Measurements from ENCODE around the gene ATXN1. TPM values are rescaled to one million over a fixed set of nuclear protein-coding genes. Genes with fewer than 3 reads are reported as not detected.

The ATXN1 gene
- total RNA-seq, 1 experiment from 2014 or later: 35.4 TPM

DNA sequence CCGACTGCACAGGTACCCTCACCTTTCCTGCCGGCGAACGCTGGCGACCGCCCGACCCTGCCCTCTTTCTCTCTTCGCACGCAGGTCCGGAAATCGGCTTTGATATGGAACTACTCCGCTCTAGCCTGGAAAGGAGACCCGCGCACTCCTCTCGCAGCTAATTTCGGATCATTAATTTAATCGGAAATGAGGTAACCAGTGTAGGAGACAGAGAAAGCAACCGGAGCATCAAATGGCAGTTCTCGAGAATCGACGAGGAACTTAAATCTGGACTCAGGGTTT lies 949 bp upstream of the ATXN1 start:
- peak; percentile 72 for DNase-seq (ENCODE audit: low read depth)

DNA sequence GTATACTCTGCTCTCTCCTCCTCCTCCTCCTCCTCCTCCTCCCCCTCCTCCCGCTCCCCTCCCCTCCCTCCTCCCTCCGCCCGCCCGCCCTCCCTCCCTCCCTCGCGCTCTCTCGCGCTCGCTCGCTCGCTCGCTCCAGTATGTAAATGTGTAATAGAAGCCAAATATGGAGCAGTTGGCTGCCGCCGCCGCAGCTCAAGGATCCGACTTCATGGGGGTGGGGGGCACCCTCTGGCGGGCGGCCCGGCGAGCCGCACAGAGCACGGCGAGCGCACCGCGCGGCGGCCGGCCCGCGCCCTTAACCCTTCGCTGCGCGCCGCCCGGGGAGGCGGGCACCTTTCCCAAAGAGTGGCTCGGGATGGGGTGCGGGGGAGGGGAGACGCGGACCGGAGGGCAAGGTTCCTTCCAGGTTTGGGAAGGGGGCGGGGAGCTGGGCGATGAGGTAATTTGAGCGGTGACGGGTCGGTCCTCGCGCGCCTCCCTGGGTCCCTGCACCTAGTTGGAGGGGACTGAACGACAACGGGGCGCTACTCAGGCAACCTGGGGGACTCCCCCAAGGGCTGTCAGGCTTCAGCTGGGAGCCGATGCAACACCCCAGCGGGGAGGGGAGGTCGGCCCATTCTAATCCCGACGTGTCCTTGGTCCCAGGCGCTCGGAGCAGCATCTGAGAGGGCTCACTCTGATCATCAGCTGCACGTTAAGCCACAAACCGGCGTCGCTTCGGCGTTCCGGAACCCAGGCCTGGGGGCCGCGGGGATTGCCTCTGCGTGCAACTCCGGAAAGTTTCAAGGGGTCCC lies 409 bp upstream of the ATXN1 start:
- peak; percentile 95 for DNase-seq (ENCODE audit: low read depth)

DNA sequence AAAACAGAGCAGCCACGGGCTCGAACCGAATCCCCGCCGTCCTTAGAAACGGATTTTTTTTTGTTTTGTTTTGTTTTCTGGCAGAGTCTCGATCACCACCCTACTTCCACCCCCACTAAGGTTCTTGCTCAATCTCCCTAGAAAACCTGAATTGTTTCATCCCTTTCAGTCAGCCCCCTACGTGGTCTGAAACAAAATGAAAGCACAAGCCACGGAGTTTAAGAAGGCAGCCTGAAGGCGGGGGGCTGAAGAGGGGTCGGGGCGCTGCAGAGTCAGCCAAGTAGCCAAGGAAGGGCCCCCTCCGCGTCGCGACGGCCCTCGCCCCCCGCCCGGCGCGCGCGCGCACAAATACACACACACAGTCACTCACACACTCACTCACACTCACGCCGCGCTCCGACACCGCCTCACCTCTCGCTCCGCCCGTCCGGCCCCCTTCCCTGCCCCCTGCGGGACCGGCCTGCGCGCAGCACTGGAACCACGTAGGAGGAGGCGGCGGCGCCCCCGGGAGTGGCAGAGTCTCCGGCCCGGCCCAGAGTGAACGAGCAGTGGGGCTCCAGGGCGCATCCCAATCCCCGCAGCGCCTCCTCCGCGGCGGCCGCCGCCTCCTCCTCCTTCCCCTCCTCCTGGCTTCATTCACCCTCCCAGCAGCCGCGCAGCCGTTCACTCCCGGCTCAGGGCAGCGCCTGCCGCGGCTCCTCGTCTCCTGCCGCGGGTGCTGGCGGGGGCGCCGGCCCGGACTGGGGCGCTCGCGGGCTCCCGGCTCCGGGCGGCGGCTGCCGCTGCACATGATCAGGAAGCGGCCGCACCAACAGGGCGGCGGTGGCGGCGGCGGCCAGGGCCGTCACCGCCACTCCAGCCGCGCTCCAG lies 1.4 kb downstream of the ATXN1 start:
- DNase-seq (ENCODE audit: low read depth): peak; percentile 89

DNA sequence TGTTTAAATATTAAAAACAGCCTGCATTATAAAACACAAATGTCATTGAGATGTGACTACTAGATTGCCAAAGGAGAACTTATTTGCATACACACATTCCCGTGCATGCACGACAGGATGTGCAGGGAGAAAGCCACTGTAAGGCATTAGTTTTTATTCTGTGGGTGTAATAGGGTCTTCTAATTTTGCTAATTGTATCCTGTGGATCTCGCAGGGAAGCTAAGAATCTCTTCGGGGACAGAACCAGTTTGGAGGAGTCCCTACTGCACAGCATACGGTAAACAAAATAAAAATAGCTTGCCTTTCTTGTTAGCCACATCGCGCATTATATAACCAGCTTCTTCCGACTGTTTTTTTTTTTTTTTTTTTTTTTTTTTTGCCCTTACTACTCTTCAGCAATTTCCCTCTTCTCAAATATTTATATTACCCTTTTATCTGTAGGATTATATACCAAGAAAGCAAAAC lies 2.0 kb downstream of the ATXN1 start:
- DNase-seq (ENCODE audit: low read depth): peak; percentile 68

DNA sequence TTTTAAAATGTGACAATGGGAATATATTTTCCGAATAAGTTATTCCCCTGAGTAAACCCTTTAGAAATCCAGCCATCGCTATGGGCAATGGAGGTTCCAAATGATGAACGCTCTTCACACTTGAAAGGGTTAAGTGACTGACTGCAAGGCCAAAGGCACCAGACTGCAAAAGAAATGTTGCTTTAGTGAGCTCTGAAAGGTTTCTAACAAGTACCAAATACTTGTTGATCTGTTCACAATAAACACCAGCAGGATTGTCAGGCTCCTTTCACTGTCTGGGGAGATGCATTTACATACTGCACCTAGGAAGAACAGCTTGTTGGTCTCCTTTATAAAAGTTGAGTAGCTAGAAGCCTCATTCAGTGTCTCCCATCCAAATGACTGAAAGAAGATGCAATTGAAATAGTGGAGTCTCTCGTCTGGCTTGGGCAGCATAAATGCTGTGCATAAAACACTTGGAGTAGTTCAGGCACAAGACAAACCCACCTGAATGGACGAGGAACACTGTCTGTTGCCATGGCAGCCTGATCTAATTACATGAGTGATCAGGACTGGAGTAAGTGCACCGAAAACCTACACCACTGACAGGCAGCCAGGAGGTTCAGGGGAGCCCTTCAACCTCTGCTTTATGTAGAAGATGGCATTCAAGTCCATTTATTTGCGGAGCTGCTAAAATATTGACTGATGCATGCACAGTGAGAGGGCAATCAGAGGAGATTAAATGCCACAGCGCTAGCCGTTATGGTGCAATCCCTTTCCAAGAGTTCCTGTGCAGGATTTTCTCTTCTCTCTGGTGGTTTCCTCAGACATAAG lies 2.9 kb downstream of the ATXN1 start:
- peak; percentile 72 for DNase-seq (ENCODE audit: low read depth)

DNA sequence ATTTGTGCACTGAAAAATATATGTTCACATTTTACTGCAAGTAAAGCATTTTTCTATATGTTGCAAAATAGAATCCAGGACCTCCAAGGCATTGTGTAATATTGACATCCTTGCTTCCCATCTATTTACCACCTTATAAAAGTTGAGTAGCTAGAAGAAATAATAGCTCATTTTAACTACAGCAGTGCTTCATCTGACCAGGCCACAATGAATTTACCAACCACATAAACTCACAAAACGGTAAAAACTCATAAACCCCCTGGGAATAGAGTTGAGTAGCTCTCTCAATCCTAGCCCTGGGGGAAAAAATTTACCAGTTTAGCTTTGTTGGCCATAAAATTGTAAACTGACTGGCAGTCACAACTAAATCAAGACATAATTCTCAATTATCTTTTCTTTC lies 3.9 kb downstream of the ATXN1 start:
- DNase-seq (ENCODE audit: low read depth): peak; percentile 80

DNA sequence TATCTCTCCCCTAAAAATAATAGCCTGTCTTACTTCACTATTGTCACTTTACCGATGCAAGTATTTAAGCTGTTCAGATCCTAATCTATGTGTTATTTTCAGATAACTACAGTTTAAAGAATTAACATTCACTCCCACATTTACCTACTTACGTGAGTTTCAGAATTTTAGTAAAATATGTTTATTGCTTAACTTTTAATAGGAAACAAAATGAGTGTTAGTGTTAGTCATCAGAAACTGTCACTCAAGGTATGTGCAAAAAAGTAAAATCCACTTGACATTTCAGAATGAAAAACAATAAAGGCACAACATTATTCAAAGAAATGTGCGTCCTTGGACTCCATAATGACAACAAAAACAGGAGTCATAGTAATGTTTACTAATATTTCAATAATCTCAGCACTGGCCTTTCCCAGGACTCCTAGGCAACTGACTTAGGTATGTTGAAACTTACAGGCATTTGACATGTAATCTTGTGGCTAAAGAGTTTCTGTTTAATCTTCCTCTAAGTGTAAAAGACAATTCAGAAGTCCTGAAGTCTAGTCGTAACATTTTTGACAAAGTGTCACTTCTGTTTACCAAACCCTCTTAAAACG lies 4.5 kb downstream of the ATXN1 start:
- DNase-seq (ENCODE audit: low read depth): peak; percentile 59

DNA sequence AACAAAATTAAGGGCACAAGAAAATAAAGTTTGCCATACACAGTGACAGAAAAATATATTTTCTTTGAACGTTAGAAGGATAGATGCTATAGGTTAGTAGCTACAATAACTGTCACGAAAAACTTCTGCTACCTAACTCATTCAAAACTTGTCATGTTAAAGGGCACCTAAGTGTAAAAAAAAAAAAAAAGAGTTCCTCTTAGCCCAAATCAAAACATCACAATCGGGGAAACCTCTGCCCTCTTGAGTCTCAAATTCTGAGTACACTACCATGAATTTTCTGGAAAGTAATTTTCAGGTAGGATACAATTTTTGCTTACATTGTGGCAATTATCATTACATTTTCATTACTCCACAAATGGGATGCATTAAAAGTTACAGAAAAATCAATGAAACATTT lies 5.7 kb downstream of the ATXN1 start:
- DNase-seq (ENCODE audit: low read depth): no peak

DNA sequence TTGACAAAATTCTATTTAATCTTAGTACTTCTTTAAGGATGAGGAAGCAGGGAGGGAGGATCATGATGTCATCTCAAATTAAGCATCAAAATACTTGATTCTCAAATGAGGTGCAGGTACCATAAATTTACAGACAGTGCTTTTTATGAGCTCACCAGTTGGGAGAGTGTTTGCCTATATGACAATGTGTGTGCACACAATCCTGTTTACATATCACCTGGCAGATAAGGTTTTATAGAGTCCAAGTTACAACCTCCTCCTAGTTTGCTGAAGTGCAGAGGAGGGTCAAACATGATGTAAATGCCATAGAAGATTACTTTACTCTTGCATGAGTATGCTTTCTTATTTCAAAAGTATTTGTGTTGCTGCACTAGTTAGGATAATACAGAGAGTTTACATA lies 6.4 kb downstream of the ATXN1 start:
- DNase-seq (ENCODE audit: low read depth): no peak

DNA sequence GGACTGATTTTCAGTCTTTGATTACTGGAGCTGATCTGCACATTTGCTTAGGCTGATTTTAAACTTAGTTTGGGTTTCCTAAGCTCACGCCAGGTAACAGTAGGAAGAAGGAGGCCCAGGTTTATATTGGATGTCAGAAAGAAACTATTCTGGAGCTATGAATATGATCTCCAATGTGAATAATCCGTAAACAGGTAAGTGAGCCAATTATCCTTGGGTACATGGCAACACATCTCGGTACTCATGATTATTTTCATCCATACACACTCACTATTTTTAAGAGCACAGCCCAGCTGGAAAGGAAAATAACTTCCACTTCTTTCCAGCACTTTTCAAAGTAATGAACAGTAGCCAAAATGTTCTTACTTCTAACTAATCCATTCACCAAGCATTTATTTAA lies 7.0 kb downstream of the ATXN1 start:
- no peak for DNase-seq (ENCODE audit: low read depth)

DNA sequence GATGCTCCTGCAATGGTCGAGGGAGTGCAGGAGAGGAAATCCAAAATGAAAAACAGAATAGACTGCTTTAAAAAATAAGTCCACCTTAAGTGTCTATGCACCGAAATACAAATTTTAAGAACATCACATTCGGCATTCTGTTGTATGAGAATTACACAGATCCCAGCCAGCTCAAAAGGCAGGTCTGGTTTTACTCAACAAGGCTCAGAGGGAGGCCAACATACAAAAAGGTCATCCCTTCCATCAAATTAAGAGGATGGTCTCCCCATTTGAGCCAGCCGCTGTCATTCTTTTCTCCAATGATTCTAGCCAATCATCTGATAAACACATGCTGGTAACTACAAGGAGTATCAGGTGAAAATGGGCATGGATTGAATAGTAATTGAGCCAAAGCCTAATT lies 7.9 kb downstream of the ATXN1 start:
- no peak for DNase-seq (ENCODE audit: low read depth)

DNA sequence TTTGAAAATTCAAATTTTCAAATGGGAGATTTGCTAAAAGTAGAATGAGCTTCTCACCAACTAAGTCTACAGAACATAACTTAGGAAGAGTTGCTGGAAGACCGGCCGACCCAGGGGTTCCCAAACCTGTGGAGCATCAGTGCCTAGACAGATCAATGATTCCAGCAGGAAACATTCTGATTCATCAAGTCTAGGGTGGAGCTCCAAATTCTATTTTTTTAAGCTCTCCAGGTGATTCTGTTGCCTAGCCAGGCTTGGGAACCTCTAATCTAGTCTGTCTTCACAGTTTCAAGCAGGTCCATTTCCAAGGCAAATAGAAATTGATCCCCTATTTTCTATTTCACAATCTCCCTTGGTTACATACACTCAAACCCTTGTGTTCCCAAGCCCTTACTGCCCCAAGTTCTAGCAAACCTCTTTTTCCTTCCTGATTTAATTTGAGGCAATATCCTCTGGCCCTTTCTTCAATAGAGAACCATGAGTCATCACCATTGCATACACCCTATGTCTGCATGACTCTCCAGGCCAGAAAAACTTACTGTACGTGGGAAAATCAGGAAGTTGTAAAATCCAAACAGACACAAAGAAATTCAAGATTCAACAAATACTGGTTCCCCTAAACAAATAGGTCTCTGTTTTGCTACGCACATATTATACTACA lies 8.9 kb downstream of the ATXN1 start:
- DNase-seq (ENCODE audit: low read depth): peak; percentile 97

DNA sequence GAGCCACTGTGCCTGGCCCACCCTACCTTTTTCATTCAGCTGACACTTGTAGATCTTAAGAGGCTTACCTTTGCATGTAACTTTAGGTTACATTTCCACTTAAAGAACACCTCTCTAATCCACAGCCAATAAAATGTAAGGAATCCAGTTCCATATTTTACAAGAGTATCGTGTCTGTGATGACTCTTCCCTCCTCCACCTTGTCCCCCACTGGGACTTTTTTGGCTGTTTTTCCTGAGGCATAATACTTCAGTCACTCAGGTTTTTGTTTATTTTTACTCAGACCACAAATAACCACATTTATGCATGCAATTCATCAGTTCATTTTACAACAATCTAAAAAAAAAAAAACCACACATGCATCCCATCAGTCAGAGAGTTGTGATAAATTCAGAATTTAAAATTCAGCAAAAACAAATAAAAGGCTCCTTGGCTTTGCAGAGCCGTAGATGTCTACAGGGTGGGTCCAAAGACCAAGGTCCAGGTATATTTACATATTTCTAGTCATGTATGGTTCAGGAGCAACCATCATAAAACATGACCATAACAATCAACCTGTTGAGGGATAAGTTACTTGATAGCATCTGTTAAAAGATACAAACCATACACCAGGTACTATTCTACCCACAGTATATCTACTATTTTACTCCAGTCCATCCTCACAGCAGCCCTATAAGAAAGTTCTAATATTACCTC lies 9.9 kb downstream of the ATXN1 start:
- peak; percentile 97 for DNase-seq (ENCODE audit: low read depth)

DNA sequence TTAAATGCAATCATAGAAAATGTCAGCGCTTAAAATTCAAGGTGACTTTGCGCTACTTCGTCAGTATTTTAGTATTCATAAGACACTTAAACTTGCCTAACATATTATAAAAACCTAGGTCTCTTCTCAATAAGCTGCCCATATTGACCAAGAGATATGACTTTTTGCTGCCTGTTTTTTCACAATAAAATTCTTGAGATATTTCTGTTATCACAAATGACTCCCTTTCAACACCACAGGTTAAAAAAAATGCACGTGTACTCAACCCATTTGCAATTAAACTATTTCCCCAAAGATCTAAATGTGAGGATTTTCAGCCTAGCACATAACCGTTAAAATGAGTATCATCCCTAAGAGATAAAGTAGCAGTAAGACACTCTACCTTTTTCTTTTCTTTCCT lies 10.7 kb downstream of the ATXN1 start:
- DNase-seq (ENCODE audit: low read depth): no peak

DNA sequence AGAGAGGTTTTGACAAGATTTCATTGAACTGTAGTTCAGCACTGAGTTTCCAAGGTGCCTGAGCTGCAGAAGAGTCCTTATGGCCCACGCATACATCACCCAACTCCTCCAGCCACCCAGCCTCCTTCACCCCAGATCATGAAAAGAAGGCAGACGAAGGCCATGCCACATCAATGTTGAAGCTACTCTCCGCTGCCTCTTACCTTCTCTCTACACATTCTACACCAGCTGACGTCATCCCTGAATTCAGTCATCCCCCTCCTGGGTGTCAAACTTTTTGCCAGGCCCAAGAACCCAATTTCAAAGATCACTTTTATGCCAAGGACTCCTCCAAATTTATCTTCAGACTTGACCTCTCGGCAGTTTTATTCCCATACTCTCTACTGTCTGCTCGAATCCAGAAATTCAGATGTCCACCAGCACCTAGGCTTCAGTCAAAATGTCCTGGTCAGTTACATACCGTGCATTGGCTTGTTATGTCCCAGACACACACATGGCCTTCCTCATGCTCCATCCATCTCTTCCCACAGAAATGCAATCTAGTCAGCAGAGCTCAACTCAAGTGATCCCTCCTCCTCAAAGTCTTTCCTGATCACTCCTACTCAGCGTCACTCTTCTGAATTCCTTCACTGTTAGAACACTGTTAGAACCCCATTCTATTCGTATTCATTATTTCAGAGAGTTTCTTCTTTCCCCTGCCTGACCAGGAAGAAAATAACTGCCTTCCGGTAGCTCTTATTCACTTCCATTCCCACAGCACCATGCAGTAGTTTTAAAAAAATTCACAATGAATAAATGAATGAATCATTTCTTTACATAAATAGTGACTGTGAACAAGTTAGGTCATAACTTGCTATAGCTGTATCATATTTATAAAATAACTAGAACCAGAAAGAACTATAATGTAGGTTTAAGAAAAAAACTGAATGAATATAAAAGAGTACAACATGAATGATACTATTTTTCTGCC lies 11.5 kb downstream of the ATXN1 start:
- no peak for DNase-seq (ENCODE audit: low read depth)

DNA sequence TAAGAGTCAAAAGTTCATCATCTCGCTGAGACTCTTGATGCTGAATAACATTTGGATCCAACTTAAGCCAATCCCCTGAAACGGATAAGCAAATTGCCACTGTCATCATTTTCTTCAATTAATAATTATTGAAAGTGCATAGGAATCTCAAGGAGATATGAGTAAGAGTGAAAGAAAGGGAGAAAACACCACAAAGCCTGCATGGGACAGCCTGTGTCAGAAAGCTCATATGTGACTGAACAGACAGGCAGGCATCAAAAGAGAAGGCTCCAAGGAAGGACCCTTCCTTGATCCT lies 13.3 kb downstream of the ATXN1 start:
- DNase-seq (ENCODE audit: low read depth): no peak

DNA sequence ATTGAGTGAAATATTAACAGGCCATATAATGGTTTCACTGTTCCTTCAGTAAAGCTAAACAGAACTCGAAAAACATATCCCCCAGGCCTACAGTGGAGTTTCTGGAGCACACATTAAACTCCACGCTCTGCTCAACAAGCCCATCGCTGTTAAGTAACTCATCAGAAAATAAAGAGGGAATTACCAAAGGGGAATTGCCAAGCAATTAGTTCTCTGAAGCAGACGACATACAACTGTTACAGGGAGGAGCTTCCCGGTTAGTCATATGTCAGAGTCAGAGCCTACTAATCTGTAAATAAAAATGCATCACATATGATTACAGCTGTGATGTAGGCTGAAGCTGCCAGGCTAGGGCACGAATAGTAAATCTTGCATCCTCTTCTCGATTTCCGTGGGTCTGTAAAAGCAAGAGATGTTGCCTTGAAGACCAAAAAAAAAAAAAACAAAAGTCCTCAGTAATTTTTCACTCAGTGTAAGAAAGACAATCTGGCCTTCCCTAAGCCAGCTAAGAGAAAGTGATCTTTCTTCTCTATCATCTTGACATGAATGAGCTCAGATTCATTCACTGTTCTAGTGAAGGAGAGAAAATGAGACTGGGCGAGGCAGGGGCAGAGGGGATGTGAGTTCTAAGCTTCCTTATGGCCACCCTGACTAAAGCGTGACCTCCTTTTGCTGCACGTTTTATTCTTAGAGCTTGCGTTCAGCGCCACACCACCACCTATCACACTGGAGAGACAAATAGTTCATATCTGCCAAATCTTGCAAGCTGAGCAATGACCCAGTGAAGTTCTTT lies 13.8 kb downstream of the ATXN1 start:
- DNase-seq (ENCODE audit: low read depth): peak; percentile 80

DNA sequence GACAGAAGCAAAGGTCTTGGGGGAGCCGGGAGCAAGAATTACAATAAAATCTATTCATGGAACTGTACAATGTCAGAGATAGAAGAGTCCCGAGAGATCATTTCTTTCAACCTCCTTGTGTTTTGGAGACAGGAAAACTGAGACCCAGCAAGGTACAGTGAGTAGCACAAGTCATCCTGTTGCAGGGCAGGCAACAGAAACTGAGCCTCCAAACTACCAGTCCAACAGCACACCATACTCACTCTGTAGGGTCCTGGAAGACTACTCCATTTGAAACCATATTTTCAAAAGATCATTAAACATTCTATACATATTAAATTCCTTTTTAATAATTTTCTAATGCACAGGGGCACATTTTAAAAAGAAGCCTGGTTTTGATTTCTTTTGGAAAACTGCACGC lies 14.4 kb downstream of the ATXN1 start:
- DNase-seq (ENCODE audit: low read depth): no peak

DNA sequence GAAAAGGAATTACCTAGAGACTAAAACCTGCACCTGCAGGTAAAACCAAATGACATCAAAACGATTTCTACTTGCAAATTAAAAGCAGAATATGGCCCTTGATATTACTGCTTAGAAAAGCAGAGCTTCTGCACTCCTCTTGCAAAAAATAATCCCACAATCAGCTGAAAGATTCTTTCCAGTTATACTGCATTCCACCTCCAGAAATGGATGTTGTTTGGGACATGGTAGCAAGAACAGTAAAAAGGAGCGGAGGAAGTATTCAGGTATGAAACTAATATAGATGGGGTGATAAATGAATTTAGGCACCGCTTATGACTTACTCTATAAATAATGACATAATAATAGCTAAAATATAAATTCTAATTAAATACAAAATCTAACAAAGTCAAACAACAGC lies 14.9 kb downstream of the ATXN1 start:
- no peak for DNase-seq (ENCODE audit: low read depth)
